SKM-1 treated with dmso at 0.1 percent for 144 hours (cell line): ENCODE results near the gene PGRMC2.

Source experiments
- DNase-seq: peaks from one replicate; lab custom pipeline; 2025; ENCODE audit not compliant: unreplicated experiment; lab: John Stamatoyannopoulos, UW

The PGRMC2 gene

GRCh38 chr4:128225148-128225547 lies 62.5 kb downstream of the PGRMC2 start:
- DNase-seq: no peak

- DNase-seq: no peak
These were observed 66.0 kb downstream of the PGRMC2 start for GRCh38 chr4:128221586-128221985.

DNA sequence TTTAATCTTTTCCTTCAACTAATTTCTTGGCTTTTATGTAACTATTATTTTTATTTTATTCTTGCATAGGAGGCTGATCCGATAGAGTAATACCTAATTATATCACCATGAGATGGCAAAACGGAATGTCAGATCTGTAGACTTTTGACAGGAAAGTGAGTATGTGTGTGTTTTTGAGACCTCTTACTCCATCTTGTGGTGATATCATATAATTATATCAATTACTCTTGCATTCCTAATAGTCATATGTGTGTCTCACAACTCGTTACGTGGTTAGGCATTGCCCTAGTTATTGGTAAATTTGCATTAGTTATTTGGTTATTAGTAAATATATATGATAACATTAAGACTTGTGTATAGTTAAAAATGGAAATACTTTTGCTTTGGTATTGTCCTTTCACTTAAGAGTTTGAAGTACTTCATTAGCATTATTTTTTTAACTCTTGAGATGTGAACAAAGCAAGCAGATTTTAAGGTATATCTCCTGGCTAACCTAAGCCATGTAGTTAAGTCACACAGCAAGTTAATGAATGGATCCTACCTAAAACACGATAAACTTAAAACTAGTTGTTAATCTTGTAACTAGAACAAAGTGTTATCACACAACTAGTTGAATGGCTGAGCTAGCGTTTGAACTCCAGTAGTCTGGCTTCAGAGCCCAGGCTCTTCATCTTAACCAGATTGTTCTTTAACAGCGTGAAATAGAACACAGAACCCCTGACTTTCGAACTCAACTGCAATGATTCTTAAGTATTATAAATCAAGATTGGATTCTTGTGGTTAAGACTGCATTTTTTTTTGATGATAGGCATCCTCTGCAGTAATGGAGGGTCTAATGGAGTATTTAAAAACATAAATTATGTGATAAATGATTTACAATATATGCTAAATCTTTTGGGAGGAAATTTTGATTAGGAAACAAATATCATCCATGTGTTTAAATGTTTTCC lies 67.1 kb downstream of the PGRMC2 start:
- no peak for DNase-seq
